Naive thymus-derived CD4-positive, alpha-beta T cell (primary cell): ENCODE results near the gene LAMTOR1. TPM values are rescaled to one million over a fixed set of nuclear protein-coding genes. Genes with fewer than 3 reads are reported as not detected.

Experiments used
- ATAC-seq: fragments of 150-1000 bp; cut with Tn5 transposase; 2 replicates; pipeline ENCODE4 v1.10.0; 2021; ENCODE audit warnings: mild to moderate bottlenecking, moderate library complexity
- CTCF ChIA-PET: fragments of 350-600 bp; sonication (Branson Sonifier 250); formaldehyde crosslinking; loops from one replicate; lab custom pipeline; 2021; ENCODE audit warnings: antibody characterized with exemption; lab: Charles Lee
- POLR2A ChIA-PET: fragments of 350-600 bp; sonication (Branson Sonifier 250); formaldehyde crosslinking; loops from one replicate; lab custom pipeline; 2021; ENCODE audit warnings: antibody characterized with exemption, inconsistent platforms; lab: Charles Lee
- DNase-seq, 9 donors: peaks; one replicate each; pipeline versions ENCODE4 v3.0.0 to v3.0.0-alpha.2; 2020 to 2022; ENCODE audit warnings: mixed read lengths in 1 of 9
- H3K27ac ChIP-seq: one replicate; pipeline ENCODE4 v1.7.0; 2013; ENCODE audit warnings: mild to moderate bottlenecking, low read depth, low read length, moderate library complexity
- H3K27me3 ChIP-seq, 2 donors: one replicate each; pipeline ENCODE4 v1.7.0; 2013; ENCODE audit warnings: low read length in 2 of 2, mild to moderate bottlenecking in 2 of 2, moderate library complexity in 2 of 2; ENCODE audit not compliant: control insufficient read depth in 2 of 2, insufficient read depth in 2 of 2
- H3K36me3 ChIP-seq, 3 experiments: 1 replicate in 2 of 3; 2 replicates in 1 of 3; pipeline ENCODE4 v1.7.0; 2013; ENCODE audit warnings: low read length in 3 of 3, mild to moderate bottlenecking in 3 of 3, moderate library complexity in 1 of 3; ENCODE audit not compliant: insufficient read depth in 3 of 3, control insufficient read depth in 2 of 3
- H3K4me1 ChIP-seq, 2 donors: one replicate each; pipeline ENCODE4 v1.7.0; 2013; ENCODE audit warnings: low read length in 2 of 2, mild to moderate bottlenecking in 2 of 2, moderate library complexity in 1 of 2; ENCODE audit not compliant: control insufficient read depth in 2 of 2, insufficient read depth in 2 of 2
- H3K4me3 ChIP-seq: 2 replicates; pipeline ENCODE4 v1.7.0; 2013; ENCODE audit warnings: mild to moderate bottlenecking, low read length
- H3K9me3 ChIP-seq, 3 experiments: 1 replicate in 2 of 3; 2 replicates in 1 of 3; pipeline ENCODE4 v1.7.0; 2013; ENCODE audit warnings: low read length in 3 of 3; ENCODE audit not compliant: control insufficient read depth in 2 of 3
- H3K27ac Mint-ChIP-seq, 9 donors: one replicate each; pipeline ENCODE4 v1.8.0; 2020 to 2022; ENCODE audit warnings: mixed read lengths in 9 of 9, mild to moderate bottlenecking in 8 of 9, moderate library complexity in 5 of 9, inconsistent platforms in 2 of 9
- H3K27me3 Mint-ChIP-seq, 5 donors: one replicate each; pipeline ENCODE4 v1.8.0; 2021 to 2022; ENCODE audit warnings: mixed read lengths in 5 of 5, mild to moderate bottlenecking in 1 of 5
- H3K36me3 Mint-ChIP-seq, 5 donors: one replicate each; pipeline ENCODE4 v1.8.0; 2020 to 2022; ENCODE audit warnings: mixed read lengths in 5 of 5, mild to moderate bottlenecking in 3 of 5, inconsistent platforms in 1 of 5
- H3K4me1 Mint-ChIP-seq, 7 donors: one replicate each; pipeline ENCODE4 v1.8.0; 2020 to 2022; ENCODE audit warnings: mixed read lengths in 7 of 7, mild to moderate bottlenecking in 3 of 7, inconsistent platforms in 1 of 7
- H3K4me3 Mint-ChIP-seq, 10 donors: one replicate each; pipeline ENCODE4 v1.8.0; 2020 to 2022; ENCODE audit warnings: mild to moderate bottlenecking in 10 of 10, mixed read lengths in 10 of 10, moderate library complexity in 6 of 10, inconsistent platforms in 2 of 10
- H3K9me3 Mint-ChIP-seq, 11 donors: one replicate each; pipeline ENCODE4 v1.8.0; 2020 to 2022; ENCODE audit warnings: mixed read lengths in 11 of 11, mild to moderate bottlenecking in 4 of 11, inconsistent platforms in 1 of 11, moderate library complexity in 1 of 11
- intact Hi-C, 2 donors: fragments of 100-400 bp; cut with micrococcal nuclease; formaldehyde crosslinking; loops; one replicate each; pipeline ENCODE4 v1.15.1; 2023
- polyA plus RNA-seq, 2 donors: library from polyadenylated mRNA; unstranded; fragments of 300-500 nt; fragmentation: Illumina TruSeq; gene quantifications; one replicate each; pipeline ENCODE4 v1.2.3, GENCODE V29; 2021
- total RNA-seq, 6 experiments: library from RNA in 5 of 6; stranded (reverse) in 5 of 6; gene quantifications; 1 replicate in 5 of 6; 2 replicates in 1 of 6; pipeline ENCODE4 v1.2.3 and lab custom pipeline; 2021 to 2026

LAMTOR1 gene
- total and polyA plus RNA-seq, 7 experiments from 2014 or later = 41.8 to 83.0 (median 69.7) TPM

DNA sequence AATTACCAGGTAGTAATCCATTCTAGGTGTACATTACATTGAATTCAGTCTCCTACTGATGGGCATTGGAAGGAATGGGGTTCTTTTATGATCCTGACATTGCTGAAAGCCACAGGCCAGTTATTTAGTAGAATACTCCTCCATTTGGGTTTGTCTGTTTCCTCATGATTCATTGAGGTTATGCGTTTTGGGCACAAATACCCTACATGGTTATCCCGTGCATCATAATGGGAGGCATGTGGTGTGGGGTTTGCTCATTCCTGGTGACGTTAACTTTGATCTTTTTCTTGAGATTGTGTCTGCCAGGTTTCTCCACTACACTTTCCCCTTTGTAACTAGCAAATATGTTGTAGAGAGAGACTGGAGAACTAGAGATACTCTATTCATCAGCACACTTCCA, 38.0 kb upstream of the LAMTOR1 start:
- H3K27ac Mint-ChIP-seq = peak overlapping the region in 2 of 9 donors; percentile 17 to 44
- POLR2A ChIA-PET = no interaction called here

DNA sequence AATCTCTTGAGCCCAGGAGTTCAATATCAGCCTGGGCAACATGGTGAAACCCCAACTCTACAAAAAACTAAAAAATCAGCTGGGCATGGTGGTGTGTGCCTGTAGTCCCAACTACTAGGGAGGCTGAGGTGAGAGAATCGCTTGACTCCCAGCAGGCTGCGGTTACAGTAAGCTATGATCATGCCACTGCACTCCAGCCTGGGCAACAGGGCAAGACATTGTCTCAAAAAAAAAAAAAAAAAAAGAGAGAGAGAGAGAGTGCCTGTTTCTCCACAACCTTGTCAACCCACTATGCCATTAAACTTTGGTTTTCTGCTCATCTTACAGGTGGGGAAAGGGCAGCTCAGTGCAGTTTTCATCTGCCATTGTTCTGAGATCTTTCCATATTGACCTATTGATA, 37.6 kb upstream of the LAMTOR1 start:
- Mint-ChIP-seq H3K4me1 (peaks cover 0 to 22% (median 3%) of the 10 kb centered on the region in 7 donors), H3K4me3 (peak overlapping the region in 1 of 10 donors; percentile 3), H3K9me3 (peaks cover 0 to 7% (median 0%) of the 10 kb centered on the region in 11 donors), H3K27me3 (peaks cover 3 to 15% (median 5%) of the 10 kb centered on the region in 5 donors), H3K36me3 (peaks cover 0 to 3% (median 0%) of the 10 kb centered on the region in 5 donors), H3K27ac (peak overlapping the region in 1 of 9 donors; percentile 44)
- ATAC-seq (no peak), DNase-seq (no peak)
- H3K9me3 ChIP-seq = no peaks in the 10 kb centered on the region
- no peak overlapping the region for H3K4me3 ChIP-seq
- CTCF ChIA-PET = no interaction called here
- H3K27ac ChIP-seq = no peak overlapping the region
- POLR2A ChIA-PET = no interaction called here
- H3K36me3 ChIP-seq = no peaks in the 10 kb centered on the region
- H3K4me1 ChIP-seq = no peaks in the 10 kb centered on the region
- H3K27me3 ChIP-seq = no peaks in the 10 kb centered on the region
- intact Hi-C loops = no loop called here

More for the DNA sequence above, 38.0 kb upstream of the LAMTOR1 start:
- Mint-ChIP-seq H3K9me3 (peaks cover 0 to 7% (median 0%) of the 10 kb centered on the region in 11 donors), H3K36me3 (peaks cover 0 to 3% (median 0%) of the 10 kb centered on the region in 5 donors), H3K4me1 (peaks cover 0 to 22% (median 3%) of the 10 kb centered on the region in 7 donors), H3K4me3 (peak overlapping the region in 1 of 10 donors; percentile 3), H3K27me3 (peaks cover 3 to 15% (median 5%) of the 10 kb centered on the region in 5 donors)
- H3K27me3 ChIP-seq = no peaks in the 10 kb centered on the region
- ATAC-seq (no peak), DNase-seq (peak in 1 of 9 donors; percentile 33)
- H3K9me3 ChIP-seq = no peaks in the 10 kb centered on the region
- CTCF ChIA-PET = interaction anchor here (0.6 kb wide), 1 partner anchor 125 kb away, joined by 3 read pairs; no protein-coding TSS in a partner anchor
- H3K4me3 ChIP-seq = no peak overlapping the region
- intact Hi-C loops = no loop called here
- no peaks in the 10 kb centered on the region for H3K4me1 ChIP-seq
- H3K27ac ChIP-seq = no peak overlapping the region
- no peaks in the 10 kb centered on the region for H3K36me3 ChIP-seq

DNA sequence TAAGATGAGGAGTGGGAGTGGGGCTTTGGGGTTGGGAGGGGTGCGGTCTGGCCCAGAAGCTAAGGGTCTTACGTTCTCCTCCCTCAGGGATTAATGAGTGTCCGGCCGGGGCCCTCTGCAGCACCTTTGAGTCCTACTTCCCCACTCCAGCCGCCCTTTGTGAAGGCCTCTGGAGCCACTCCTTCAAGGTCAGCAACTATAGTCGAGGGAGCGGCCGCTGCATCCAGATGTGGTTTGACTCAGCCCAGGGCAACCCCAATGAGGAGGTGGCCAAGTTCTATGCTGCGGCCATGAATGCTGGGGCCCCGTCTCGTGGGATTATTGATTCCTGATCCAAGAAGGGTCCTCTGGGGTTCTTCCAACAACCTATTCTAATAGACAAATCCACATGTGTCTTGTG, 36.4 kb upstream of the LAMTOR1 start:
- CTCF ChIA-PET = no interaction called here
- no peak overlapping the region for H3K4me3 ChIP-seq

DNA sequence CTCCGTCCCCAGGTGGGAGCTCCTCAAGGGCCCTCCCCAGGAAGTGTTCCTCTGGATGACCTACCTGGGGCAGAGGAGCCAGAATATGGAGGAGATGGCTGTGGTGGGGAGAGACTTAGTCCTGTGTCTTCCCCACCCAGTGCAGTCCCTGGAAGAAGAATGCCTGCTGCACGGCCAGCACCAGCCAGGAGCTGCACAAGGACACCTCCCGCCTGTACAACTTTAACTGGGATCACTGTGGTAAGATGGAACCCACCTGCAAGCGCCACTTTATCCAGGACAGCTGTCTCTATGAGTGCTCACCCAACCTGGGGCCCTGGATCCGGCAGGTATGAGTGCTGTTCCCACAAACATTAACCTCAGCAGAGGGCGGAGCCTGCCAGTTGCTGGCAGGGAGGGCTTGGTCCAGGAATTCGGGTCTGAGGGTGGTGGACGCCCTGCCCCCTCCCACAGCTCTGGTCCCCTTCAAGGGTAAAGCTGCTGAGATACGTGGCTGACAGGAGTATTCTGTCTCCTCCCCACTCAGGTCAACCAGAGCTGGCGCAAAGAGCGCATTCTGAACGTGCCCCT, 35.8 kb upstream of the LAMTOR1 start:
- H3K36me3 Mint-ChIP-seq = peaks cover 0 to 3% (median 0%) of the 10 kb centered on the region in 5 donors
- no peak overlapping the region for H3K27ac ChIP-seq
- CTCF ChIA-PET = no interaction called here

More for the DNA sequence above, 36.4 kb upstream of the LAMTOR1 start:
- peaks cover 0 to 22% (median 3%) of the 10 kb centered on the region in 7 donors for H3K4me1 Mint-ChIP-seq
- intact Hi-C loops = no loop called here
- no peak overlapping the region for H3K4me3 Mint-ChIP-seq
- Histone ChIP-seq H3K27ac (no peak overlapping the region), H3K9me3 (no peaks in the 10 kb centered on the region), H3K36me3 (no peaks in the 10 kb centered on the region), H3K27me3 (no peaks in the 10 kb centered on the region), H3K4me1 (no peaks in the 10 kb centered on the region)
- no peak overlapping the region for H3K27ac Mint-ChIP-seq
- H3K9me3 Mint-ChIP-seq = peaks cover 0 to 7% (median 0%) of the 10 kb centered on the region in 11 donors
- H3K27me3 Mint-ChIP-seq = peaks cover 3 to 15% (median 5%) of the 10 kb centered on the region in 5 donors
- no peak for DNase-seq
- POLR2A ChIA-PET = no interaction called here
- H3K36me3 Mint-ChIP-seq = peaks cover 0 to 3% (median 0%) of the 10 kb centered on the region in 5 donors
- no peak for ATAC-seq

DNA sequence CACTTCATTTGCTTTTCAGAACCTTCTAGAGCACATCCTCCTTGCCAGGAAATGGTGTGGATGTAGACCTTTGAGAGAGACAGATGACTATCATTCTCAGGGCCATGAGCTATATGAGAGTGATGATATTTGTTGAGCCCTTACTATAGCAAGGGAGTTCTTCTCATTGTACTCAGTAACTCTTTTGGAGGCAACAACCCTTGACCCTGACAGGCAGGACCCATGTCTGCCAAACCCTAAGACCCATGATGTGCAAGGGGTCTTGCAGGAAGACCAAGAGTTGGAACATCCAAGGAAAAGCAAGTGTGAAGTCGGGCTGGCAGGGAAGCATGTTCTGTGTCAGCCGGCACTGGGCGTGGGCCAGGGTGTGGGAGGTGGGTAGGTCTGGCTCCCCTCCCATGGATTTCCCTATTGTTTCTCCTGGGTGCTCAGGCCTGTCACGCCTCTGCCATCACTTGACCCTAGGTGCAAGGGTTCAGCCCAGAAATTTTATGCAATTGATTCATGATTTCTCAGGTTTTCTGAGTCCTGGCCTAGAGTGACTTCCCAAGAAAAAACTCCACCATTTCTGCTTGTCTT, 33.7 kb upstream of the LAMTOR1 start:
- H3K4me3 Mint-ChIP-seq = no peak overlapping the region
- H3K4me3 ChIP-seq = no peak overlapping the region
- H3K4me1 Mint-ChIP-seq = peaks cover 0 to 17% (median 0%) of the 10 kb centered on the region in 7 donors
- POLR2A ChIA-PET = no interaction called here
- H3K4me1 ChIP-seq = no peaks in the 10 kb centered on the region
- H3K27ac ChIP-seq = no peak overlapping the region
- DNase-seq (no peak), ATAC-seq (no peak)
- CTCF ChIA-PET = no interaction called here
- no peaks in the 10 kb centered on the region for H3K9me3 ChIP-seq
- H3K36me3 Mint-ChIP-seq = peaks cover 0 to 3% (median 0%) of the 10 kb centered on the region in 5 donors
- intact Hi-C loops = no loop called here
- no peaks in the 10 kb centered on the region for H3K36me3 ChIP-seq
- H3K27ac Mint-ChIP-seq = no peak overlapping the region
- no peaks in the 10 kb centered on the region for H3K27me3 ChIP-seq
- H3K9me3 Mint-ChIP-seq = peaks cover 0 to 7% (median 0%) of the 10 kb centered on the region in 11 donors
- peaks cover 0 to 18% (median 9%) of the 10 kb centered on the region in 5 donors for H3K27me3 Mint-ChIP-seq

More for the DNA sequence above, 35.8 kb upstream of the LAMTOR1 start:
- Histone ChIP-seq H3K4me1 (no peaks in the 10 kb centered on the region), H3K27me3 (no peaks in the 10 kb centered on the region), H3K9me3 (no peaks in the 10 kb centered on the region), H3K4me3 (no peak overlapping the region), H3K36me3 (no peaks in the 10 kb centered on the region)
- intact Hi-C loops = no loop called here
- Mint-ChIP-seq H3K4me1 (peaks cover 0 to 22% (median 2%) of the 10 kb centered on the region in 7 donors), H3K27me3 (peaks cover 3 to 14% (median 5%) of the 10 kb centered on the region in 5 donors), H3K4me3 (no peak overlapping the region), H3K27ac (no peak overlapping the region), H3K9me3 (peaks cover 0 to 7% (median 0%) of the 10 kb centered on the region in 11 donors)
- DNase-seq = no peak
- POLR2A ChIA-PET = interaction anchor here (0.6 kb wide), 1 partner anchor 11 kb away, joined by 3 read pairs; no protein-coding TSS in a partner anchor
- ATAC-seq = no peak

DNA sequence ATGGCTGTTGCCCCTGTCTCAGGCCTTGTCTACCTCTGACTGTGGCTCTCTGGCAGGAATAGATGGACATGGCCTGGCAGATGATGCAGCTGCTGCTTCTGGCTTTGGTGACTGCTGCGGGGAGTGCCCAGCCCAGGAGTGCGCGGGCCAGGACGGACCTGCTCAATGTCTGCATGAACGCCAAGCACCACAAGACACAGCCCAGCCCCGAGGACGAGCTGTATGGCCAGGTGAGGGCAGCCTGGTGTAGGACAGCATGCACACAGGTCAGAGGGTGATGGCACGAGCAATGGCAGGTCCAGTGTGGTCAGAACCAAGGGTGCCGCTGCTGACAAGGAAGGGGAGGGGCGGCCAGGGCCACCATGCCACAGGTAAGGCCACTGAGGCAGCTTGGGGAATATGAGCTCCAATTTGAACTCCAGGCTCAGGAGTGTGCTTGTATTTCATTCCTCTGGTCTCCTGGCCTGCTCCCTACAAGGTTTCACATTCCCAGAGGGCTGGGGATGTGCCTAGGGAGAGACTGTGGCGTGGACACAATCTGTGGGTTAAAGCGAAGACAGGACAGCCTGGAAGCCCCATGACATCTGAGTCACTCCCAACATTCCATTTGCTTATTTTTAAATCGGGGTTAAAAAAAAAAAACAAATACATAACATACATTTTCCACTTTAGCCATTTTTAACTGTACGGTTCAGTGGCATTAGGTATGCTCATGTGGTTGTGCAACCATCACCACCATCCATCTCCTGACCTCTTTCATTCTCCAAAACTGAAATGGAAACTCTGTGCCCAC, 33.0 kb upstream of the LAMTOR1 start:
- H3K4me1 ChIP-seq = no peaks in the 10 kb centered on the region
- intact Hi-C loops = no loop called here
- H3K27ac Mint-ChIP-seq = peak overlapping the region in 1 of 9 donors; percentile 28
- peaks cover 0 to 20% (median 5%) of the 10 kb centered on the region in 5 donors for H3K27me3 Mint-ChIP-seq
- no peak for DNase-seq
- H3K36me3 Mint-ChIP-seq = peaks cover 0 to 3% (median 0%) of the 10 kb centered on the region in 5 donors
- peaks cover 0 to 7% (median 0%) of the 10 kb centered on the region in 11 donors for H3K9me3 Mint-ChIP-seq
- POLR2A ChIA-PET = no interaction called here
- no peaks in the 10 kb centered on the region for H3K9me3 ChIP-seq
- H3K4me3 Mint-ChIP-seq = no peak overlapping the region
- no peaks in the 10 kb centered on the region for H3K36me3 ChIP-seq
- no peak for ATAC-seq
- no peak overlapping the region for H3K4me3 ChIP-seq
- H3K27me3 ChIP-seq = no peaks in the 10 kb centered on the region
- H3K27ac ChIP-seq = no peak overlapping the region
- H3K4me1 Mint-ChIP-seq = peaks cover 0 to 10% (median 0%) of the 10 kb centered on the region in 7 donors
- CTCF ChIA-PET = interaction anchor here (0.6 to 0.7 kb wide), 2 partner anchors 54 to 111 kb away, joined by 3 read pairs; no protein-coding TSS in a partner anchor
